Loucy (cell line): ENCODE measurements around the gene TMEM238.

Experiments
- CTCF ChIP-seq: fragments of 200-600 bp; sonication (generic); conservative IDR thresholded peaks from 2 replicates; pipeline ENCODE4 v1.5.1; 2014; ENCODE audit warnings: mild to moderate bottlenecking, antibody characterized with exemption, low read length
- EZH2phosphoT487 ChIP-seq: fragments of 200-600 bp; IDR thresholded peaks from 2 replicates; pipeline ENCODE4 v1.6.1; 2018; ENCODE audit warnings: antibody characterized with exemption, mild to moderate bottlenecking, moderate library complexity, borderline replicate concordance

GRCh38 chr19:55354698-55355212 is 29.3 kb downstream of the TMEM238 start, which contains the start of gene COX6B2:
- TF ChIP-seq EZH2phosphoT487 (no peak), CTCF (no peak)
